GM21515 (cell line): ENCODE data around the gene CFAP100.

Experiments used
- ATAC-seq: cut with Tn5 transposase; IDR thresholded peaks from one replicate; pipeline ENCODE4 v1.9.1; 2021; ENCODE audit not compliant: unreplicated experiment

The CFAP100 gene

GRCh38 chr3:126399351-126399735 lies 4.6 kb downstream of the CFAP100 start:
- ATAC-seq: no peak

GRCh38 chr3:126399756-126400155 lies 5.0 kb downstream of the CFAP100 start:
- ATAC-seq: no peak

DNA sequence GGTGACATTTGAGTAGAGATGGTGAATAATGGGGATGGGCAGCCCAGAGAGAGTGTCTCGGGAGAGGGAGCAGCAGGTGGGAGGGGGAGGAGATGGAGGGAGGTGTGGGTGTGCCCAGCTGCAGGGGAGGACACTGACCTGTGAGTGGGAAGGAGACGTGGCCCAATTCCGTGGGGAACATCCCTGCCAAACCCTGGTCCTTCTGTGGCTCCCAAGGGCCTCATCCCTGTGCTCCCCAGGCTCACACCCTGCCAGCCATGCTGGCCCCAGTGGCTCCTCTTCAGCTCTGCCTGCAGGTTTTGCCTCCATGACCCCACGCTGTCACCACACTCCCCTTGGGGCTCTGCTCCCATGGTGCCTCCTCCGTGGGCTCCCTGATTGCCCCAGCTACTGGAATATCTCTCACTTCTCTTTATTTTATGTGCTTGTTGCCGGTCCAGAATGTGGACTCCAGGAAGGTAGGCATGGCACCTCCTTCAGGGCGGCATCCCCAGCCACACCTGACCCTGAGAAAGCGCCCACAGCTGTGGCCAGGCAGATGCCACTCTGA lies 7.0 kb downstream of the CFAP100 start:
- ATAC-seq: no peak

- no peak for ATAC-seq
Measured at GRCh38 chr3:126402178-126402577, 7.5 kb downstream of the CFAP100 start.

GRCh38 chr3:126402666-126403302 lies 8.1 kb downstream of the CFAP100 start:
- no peak for ATAC-seq

GRCh38 chr3:126406389-126407296 lies 11.9 kb downstream of the CFAP100 start:
- ATAC-seq: no peak

- ATAC-seq: no peak
Measured at GRCh38 chr3:126407412-126408044, 12.8 kb downstream of the CFAP100 start.

GRCh38 chr3:126408099-126408498 lies 13.4 kb downstream of the CFAP100 start:
- ATAC-seq: no peak

DNA sequence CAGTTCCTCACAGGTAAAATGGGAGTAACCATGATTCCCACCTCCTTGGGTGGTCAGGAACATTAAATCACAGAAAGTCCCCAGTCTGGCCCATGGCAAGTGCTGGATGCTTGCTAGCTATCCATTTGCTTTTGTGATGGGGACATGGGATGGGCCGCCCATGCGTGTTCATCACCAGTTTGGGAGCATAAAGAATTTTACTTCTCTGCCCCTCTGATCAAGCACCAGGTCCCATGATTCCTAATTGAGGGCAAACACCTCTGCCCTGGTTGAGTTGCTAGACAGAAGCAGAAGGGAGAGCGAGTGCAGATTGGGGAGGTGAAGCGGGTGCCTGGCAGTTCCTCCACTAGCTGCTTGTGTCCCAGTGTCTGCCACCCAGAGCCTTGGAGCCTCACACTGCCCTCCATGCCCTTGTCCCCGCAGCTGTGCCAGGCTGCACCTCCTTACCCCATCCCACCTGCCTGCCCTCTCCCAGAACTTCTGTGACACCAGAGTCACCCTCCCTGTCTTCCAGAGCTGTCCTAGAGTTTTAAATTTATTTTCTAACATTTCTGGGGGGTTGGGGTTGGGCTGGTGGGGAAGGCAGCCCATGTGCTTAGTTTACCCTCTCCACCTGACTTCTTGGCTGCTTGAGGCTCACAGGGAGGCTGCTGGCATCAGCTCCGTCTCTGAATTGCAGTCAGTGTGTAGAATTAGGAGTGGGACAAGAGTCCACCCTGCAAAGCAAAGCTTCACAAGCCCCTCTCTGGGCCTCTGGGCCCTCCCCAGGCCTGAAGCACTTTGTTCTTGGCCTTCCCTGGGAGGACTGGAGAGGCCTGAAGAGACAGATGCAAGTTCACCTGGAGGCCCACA lies 18.4 kb downstream of the CFAP100 start:
- no peak for ATAC-seq

- ATAC-seq: no peak
Measured at GRCh38 chr3:126413693-126414080, 19.0 kb downstream of the CFAP100 start.

GRCh38 chr3:126414406-126414805 lies 19.7 kb downstream of the CFAP100 start:
- no peak for ATAC-seq

DNA sequence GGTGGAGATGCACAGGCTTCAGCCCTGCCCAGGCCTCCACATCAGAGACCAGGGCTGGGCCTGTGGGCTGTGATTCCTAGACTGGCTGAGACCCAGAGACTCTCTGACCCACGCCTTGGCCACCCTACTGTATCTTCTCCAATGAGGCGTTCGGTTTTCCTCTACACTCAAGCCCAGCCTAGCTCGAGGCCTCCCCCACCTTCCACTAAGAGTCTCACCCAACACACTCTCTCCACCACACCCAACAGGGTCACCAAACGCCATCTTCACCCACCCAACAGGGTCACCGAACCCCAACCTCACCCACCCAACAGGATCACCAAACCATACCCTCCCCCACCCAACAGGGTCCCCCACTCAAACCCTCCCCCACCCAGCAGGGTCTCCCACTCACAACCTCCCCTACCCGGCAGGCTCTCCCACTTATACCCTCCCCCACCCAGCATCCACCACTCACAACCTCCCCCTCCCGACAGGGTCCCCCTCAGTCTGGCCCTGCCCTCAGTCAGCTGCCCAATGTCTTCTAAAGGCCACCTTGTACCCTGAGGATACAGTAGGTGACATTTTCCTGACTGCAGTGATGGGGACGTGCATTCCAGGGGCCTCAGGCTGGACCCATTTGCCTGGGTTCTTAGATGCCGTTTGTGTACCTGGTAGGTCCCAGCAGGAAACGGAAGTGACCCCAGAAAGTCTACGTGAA lies 20.4 kb downstream of the CFAP100 start:
- no peak for ATAC-seq

DNA sequence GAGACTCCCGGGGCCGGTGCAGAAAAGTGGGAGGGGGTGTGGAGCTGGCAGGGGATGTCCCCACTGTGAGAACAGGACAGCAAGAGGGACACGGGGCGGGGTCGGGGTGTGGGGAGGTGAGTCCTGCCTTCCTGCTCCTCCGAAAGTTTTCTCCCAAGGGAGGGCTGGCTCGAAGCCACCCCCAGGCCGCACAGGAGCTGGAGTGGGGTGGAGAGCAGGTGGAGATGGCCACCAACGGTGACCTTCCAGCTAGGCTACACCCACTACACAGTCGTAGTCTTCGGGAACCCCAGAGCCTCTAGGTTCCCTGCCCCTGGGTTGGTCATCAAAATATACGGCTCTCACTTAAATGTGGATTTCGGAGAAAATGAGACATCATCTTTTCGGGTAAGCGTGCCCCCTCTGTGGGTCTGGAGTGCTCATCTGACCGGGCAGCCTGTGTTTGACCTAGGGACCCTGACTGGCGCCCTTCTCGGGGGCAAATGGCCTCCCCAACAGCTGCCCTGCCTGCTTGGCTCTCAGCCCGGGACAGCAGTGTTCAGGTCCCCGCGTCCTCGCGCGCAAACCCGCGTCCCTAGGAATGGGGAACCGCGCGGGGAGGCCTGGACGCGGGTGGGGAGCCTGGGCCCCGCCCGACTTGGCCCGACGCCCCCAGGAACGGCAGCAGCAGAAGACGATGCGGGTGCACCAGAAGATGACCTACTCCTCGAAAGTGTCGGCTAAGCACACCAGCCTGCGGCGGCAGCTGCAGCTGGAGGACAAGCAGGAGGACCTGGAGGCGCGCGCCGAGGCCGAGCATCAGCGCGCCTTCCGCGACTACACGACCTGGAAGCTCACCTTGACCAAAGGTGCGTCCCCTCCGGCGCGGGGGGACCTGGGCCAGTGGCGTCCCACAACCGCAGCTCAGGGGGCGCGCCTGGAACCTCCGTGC lies 21.2 kb downstream of the CFAP100 start:
- no peak for ATAC-seq

- no peak for ATAC-seq
Measured at GRCh38 chr3:126416943-126417342, 22.2 kb downstream of the CFAP100 start.

DNA sequence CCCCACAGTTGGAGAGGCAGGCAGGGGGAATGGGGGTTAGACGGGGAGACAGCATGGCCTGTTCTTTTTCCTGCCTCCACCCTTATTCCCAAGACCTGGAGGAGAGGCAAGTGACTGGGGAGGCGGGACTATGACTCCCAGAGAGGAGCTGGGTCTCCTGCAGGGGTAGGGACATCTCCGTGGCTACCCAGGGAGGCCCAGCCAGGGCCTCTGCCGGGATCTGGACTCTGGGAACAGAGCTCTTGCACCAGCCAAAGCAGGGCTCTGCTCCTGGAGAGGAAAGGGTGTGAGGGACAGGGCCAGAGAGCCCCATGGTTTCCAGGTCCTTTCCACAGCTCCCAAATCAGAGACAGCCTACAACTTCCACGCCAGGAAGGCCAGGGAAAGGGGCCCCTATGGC lies 22.8 kb downstream of the CFAP100 start:
- ATAC-seq: no peak

DNA sequence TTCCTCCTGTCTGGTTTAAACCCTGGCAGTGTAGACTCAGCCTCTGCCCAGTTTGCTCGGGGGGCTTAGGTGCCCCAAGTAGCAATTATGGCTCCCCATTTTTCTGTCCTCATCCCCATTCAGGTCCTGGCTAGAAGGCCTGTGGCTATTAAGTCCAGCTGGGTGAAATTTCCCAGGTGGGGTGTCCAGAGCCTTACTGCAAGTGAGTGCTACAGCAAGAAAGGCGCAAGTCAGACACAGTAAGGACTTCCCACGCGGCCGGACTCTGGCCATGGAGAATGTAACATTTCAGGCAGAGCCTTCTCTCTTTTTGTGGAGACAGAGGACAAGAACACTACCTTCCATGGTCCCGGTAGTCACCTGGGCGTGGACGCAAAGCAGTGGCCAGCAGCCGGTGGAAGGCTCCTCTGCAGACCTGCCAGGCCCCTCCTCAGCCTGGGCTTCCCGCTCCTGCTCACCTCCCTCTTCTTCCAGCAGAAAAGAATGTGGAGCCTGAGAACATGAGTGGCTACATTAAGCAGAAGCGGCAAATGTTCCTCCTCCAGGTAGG lies 23.3 kb downstream of the CFAP100 start:
- no peak for ATAC-seq

DNA sequence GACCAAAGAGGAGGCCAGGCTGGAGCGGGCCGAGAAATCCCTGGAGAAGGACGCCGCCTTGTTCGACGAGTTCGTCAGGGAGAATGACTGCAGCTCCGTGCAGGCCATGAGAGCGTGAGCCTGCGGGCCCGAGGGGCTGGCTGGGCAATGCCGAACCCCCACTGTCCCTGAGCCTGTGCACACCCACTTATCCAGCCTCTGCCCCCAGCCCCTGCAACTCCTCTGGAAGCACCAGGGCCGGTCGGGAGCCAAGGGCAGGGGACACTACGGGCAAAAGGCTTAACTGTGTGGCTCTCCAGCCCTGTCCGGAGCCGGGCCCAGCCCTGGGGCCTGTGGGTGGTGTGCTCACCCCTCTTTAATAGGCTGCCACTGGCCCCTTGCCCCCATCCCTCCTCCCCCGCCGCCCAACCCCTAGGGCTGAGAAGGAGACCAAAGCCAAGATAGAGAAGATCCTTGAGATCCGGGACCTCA lies 24.0 kb downstream of the CFAP100 start:
- no peak for ATAC-seq

DNA sequence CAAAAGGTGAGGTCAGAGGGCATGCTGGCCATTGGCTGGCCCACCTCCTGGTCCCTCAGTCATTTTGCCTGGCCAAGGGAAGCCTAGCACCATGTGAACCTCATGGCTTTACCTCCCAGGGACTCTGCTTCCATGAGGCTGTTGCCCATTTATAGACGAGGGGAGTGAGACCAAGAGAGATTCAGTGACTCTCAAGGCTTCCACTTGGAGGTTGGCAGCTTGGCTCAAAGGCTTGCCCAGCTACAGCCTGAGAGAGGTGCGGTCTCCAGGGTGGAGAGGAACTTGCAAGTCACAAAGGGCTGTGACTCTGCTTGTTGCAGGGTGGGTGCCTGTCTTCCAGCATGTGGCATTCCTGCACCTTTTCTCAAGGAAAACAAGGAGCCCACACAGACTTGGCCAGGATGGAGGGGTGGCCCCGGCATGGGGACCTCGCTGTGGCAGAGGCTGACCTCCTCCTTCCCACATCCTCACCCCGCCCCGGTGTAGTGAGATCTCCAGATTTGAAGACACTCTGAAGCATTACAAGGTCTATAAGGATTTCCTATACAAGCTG lies 24.5 kb downstream of the CFAP100 start:
- no peak for ATAC-seq
